ENCODE data around the gene FOXD2. TPM values are rescaled to one million over a fixed set of nuclear protein-coding genes. Genes with fewer than 3 reads are reported as not detected.

FOXD2 gene
- total and polyA plus RNA-seq, 2 experiments from 2014 or later, result 1.0 to 1.6 TPM

DNA sequence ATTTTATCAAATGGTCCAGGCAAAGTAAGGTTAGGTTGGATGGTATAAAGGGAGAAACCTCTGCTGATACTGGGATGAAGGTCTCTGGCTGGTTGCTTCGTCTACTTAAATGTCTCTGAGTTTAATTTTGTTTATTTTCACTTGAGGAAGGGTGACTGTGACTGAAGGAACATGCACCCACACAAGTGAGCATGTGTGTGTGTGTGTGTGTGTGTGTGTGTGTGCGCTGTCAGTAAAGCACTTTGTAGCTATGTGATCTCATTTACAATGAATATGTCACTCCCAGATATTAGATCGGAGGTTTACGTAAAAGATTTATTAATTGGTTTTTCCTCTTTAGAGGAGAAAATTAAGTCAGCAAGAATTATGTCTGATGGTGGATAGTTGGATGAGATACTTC lies 4.4 kb downstream of the FOXD2 start:
- H3K4me3 ChIP-seq, result no peak overlapping the region
- H3K27me3 ChIP-seq, result peaks cover 87% of the 10 kb centered on the region
- H3K4me2 ChIP-seq, result peak overlapping the region; percentile 97
- H4K20me1 ChIP-seq (ENCODE audit: insufficient read depth, poor library complexity, severe bottlenecking), result peaks cover 14% of the 10 kb centered on the region
- WGBS (ENCODE audit: low lambda C conversion rate, missing lambda C conversion rate), result 79% methylated on average over 4 of the region's 4 CpGs
- no peaks in the 10 kb centered on the region for H3K9me3 ChIP-seq (ENCODE audit: low read depth)
- peaks cover 11% of the 10 kb centered on the region for H3K79me2 ChIP-seq
- no peaks in the 10 kb centered on the region for H3K9me2 ChIP-seq (replicated peaks; ENCODE audit: insufficient read depth)
- DNase-seq (ENCODE audit: low spot score), result no peak
- no peak overlapping the region for H2AFZ ChIP-seq
- no peak overlapping the region for H3K27ac ChIP-seq
- TF ChIP-seq, protein P1, sequence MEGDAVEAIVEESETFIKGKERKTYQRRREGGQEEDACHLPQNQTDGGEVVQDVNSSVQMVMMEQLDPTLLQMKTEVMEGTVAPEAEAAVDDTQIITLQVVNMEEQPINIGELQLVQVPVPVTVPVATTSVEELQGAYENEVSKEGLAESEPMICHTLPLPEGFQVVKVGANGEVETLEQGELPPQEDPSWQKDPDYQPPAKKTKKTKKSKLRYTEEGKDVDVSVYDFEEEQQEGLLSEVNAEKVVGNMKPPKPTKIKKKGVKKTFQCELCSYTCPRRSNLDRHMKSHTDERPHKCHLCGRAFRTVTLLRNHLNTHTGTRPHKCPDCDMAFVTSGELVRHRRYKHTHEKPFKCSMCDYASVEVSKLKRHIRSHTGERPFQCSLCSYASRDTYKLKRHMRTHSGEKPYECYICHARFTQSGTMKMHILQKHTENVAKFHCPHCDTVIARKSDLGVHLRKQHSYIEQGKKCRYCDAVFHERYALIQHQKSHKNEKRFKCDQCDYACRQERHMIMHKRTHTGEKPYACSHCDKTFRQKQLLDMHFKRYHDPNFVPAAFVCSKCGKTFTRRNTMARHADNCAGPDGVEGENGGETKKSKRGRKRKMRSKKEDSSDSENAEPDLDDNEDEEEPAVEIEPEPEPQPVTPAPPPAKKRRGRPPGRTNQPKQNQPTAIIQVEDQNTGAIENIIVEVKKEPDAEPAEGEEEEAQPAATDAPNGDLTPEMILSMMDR (IDR thresholded peaks at IDR 0.05; ENCODE audit: poor library complexity), result no peak
- no peak for TF ChIP-seq EZH2phosphoT487 (IDR thresholded peaks at IDR 0.05; ENCODE audit: low read depth, severe bottlenecking, unreplicated experiment)
- TF ChIP-seq EZH2 (IDR thresholded peaks at IDR 0.05; ENCODE audit: borderline replicate concordance), result no peak
- no peaks in the 10 kb centered on the region for H3K36me3 ChIP-seq (replicated peaks; ENCODE audit: insufficient read depth, low read depth)
- peaks cover 17% of the 10 kb centered on the region for H3K4me1 ChIP-seq (ENCODE audit: insufficient read depth)

DNA sequence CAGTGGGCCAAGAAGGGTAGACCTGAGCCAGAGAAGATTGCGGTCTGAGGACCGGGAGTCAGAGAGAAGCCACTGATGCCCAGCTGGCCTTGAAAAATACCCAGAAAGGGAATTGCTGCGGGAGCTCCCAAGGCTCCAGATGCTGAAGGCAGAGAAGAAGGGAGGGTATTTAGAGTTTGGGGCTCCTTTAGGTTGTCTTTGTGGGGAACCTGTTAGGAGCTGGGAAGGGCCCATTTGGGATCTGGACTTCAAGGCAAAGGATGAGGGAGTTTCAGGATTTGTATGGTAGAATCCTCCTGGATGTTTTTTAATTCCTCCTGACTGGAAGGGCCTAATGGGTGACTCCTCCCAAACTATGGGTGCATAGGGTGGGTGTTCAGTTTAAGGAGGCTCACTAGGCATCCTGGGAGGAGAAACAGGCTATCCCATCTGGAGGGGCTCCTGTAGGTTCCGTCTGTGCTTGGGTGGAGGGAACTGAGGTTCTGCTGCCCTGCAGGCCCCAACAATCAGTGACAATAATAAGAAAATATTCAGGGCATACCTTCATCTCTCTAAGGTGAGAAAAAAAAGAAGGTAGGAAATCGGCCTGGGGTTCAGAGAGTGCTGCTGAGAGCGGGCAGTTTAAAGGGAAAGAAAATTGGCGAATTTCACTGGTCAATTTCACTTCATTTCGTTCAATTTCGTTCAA lies 5.1 kb downstream of the FOXD2 start:
- Histone ChIP-seq H3K9me2 (replicated peaks; ENCODE audit: insufficient read depth) (no peaks in the 10 kb centered on the region), H3K27me3 (peaks cover 95% of the 10 kb centered on the region), H3K4me3 (no peak overlapping the region), H3K79me2 (peaks cover 11% of the 10 kb centered on the region), H4K20me1 (ENCODE audit: insufficient read depth, poor library complexity, severe bottlenecking) (peaks cover 14% of the 10 kb centered on the region), H3K4me2 (peak overlapping the region; percentile 81), H3K4me1 (ENCODE audit: insufficient read depth) (peaks cover 17% of the 10 kb centered on the region), H2AFZ (no peak overlapping the region), H3K27ac (no peak overlapping the region), H3K36me3 (replicated peaks; ENCODE audit: insufficient read depth, low read depth) (no peaks in the 10 kb centered on the region), H3K9me3 (ENCODE audit: low read depth) (no peaks in the 10 kb centered on the region)
- WGBS (ENCODE audit: low lambda C conversion rate, missing lambda C conversion rate), result 41% methylated on average over 9 of the region's 9 CpGs
- no peak for TF ChIP-seq EZH2phosphoT487 (IDR thresholded peaks at IDR 0.05; ENCODE audit: low read depth, severe bottlenecking, unreplicated experiment)
- TF ChIP-seq EZH2 (IDR thresholded peaks at IDR 0.05; ENCODE audit: borderline replicate concordance), result no peak
- TF ChIP-seq, protein P1 (IDR thresholded peaks at IDR 0.05; ENCODE audit: poor library complexity), result no peak
- DNase-seq (ENCODE audit: low spot score), result no peak

DNA sequence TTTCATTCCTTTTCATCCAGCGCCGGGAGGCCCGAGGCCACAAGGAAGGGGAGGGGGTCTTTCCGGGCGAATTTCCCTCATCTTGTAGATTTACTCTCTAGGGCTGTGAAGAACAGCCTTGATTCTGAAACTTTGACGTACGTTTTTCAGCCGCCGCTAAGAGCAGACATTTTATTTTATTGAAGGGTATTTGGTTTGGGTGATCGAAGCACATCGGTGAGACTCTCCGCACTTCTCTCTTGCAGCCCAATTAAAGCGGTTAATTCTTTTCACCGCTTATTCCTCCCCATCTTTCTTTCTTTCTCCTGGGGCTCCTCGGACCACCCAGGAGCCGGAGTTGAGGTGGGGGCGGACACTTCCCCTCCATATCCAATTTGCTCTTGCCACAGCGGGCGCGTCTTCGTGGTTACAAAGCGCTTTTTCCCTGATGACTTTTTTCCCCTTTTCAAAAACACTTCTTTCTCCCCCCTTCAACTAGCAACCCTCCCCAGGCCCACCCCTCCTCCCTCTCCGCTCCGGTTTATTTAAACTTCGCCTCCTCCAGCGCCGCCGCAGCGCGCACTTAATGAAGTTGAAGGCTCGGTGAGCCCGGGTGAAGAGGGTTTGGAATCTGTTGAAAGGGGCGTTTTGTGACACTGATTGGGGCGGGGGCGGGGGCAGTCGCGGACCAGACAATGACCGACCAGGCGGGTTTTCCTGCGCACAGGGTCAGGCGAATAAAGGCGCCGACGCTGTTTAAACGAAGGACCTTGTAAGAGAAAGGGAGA lies 5.9 kb downstream of the FOXD2 start:
- WGBS (ENCODE audit: low lambda C conversion rate, missing lambda C conversion rate), result 12% methylated on average over 45 of the region's 45 CpGs
- Histone ChIP-seq H3K27me3 (peaks cover 99% of the 10 kb centered on the region), H3K9me3 (ENCODE audit: low read depth) (no peaks in the 10 kb centered on the region), H3K36me3 (replicated peaks; ENCODE audit: insufficient read depth, low read depth) (no peaks in the 10 kb centered on the region), H3K9me2 (replicated peaks; ENCODE audit: insufficient read depth) (no peaks in the 10 kb centered on the region), H2AFZ (peak overlapping the region; percentile 30), H3K27ac (no peak overlapping the region), H4K20me1 (ENCODE audit: insufficient read depth, poor library complexity, severe bottlenecking) (peaks cover 14% of the 10 kb centered on the region), H3K79me2 (peaks cover 11% of the 10 kb centered on the region), H3K4me2 (peak overlapping the region; percentile 81), H3K4me1 (ENCODE audit: insufficient read depth) (peaks cover 17% of the 10 kb centered on the region), H3K4me3 (no peak overlapping the region)
- no peak for DNase-seq (ENCODE audit: low spot score)
- TF ChIP-seq, protein P1 (IDR thresholded peaks at IDR 0.05; ENCODE audit: poor library complexity), result no peak
- TF ChIP-seq EZH2phosphoT487 (IDR thresholded peaks at IDR 0.05; ENCODE audit: low read depth, severe bottlenecking, unreplicated experiment) (peak; percentile 45), EZH2 (IDR thresholded peaks at IDR 0.05; ENCODE audit: borderline replicate concordance) (peak; percentile 92)
